Fibroblast of lung (primary cell): Measurements from ENCODE around the gene DAB1. TPM values are rescaled to one million over a fixed set of nuclear protein-coding genes. Genes with fewer than 3 reads are reported as not detected.

Source experiments
- DNase-seq, 2 donors: peaks; one replicate each; pipeline versions ENCODE4 v3.0.0 to v3.0.0-alpha.2; 2010; ENCODE audit warnings: low read depth in 2 of 2
- H2AFZ ChIP-seq: 2 replicates; pipeline ENCODE4 v1.5.1; 2012; ENCODE audit warnings: low read length, control low read depth, inconsistent platforms
- H3K27ac ChIP-seq: 2 replicates; pipeline ENCODE4 v1.5.1; 2011; ENCODE audit warnings: low read length, control low read depth; ENCODE audit not compliant: insufficient read depth
- H3K27me3 ChIP-seq: 2 replicates; pipeline ENCODE4 v1.5.1; 2011; ENCODE audit warnings: mild to moderate bottlenecking, low read length; ENCODE audit not compliant: control insufficient read depth, insufficient read depth
- H3K36me3 ChIP-seq: 2 replicates; pipeline ENCODE4 v1.5.1; 2011; ENCODE audit warnings: low read length; ENCODE audit not compliant: control insufficient read depth, insufficient read depth
- H3K4me1 ChIP-seq: 2 replicates; pipeline ENCODE4 v1.5.1; 2011; ENCODE audit warnings: low read length; ENCODE audit not compliant: control insufficient read depth, insufficient read depth; ENCODE audit errors: extremely low read depth
- H3K4me2 ChIP-seq: 2 replicates; pipeline ENCODE4 v1.5.1; 2011; ENCODE audit warnings: low read length, control low read depth; ENCODE audit not compliant: insufficient read depth; ENCODE audit errors: extremely low read depth
- H3K4me3 ChIP-seq, 4 experiments: fragments of 200-600 bp in 1 of 4; sonication (generic) in 1 of 4; replicated peaks in 1 of 4; 2 replicates each; pipeline ENCODE4 v1.5.1; 2011 to 2016; ENCODE audit warnings: low read length in 4 of 4, low read depth in 3 of 4, mild to moderate bottlenecking in 3 of 4, control low read depth in 2 of 4, inconsistent platforms in 1 of 4, mixed read lengths in 1 of 4; ENCODE audit not compliant: insufficient read depth in 1 of 4; ENCODE audit errors: control extremely low read depth in 1 of 4
- H3K79me2 ChIP-seq: 2 replicates; pipeline ENCODE4 v1.5.1; 2012; ENCODE audit warnings: mild to moderate bottlenecking, low read length, inconsistent platforms; ENCODE audit not compliant: control insufficient read depth, insufficient read depth
- H3K9ac ChIP-seq: 2 replicates; pipeline ENCODE4 v1.5.1; 2011; ENCODE audit warnings: mild to moderate bottlenecking, low read length, control low read depth; ENCODE audit not compliant: insufficient read depth
- H3K9me3 ChIP-seq: 2 replicates; pipeline ENCODE4 v1.5.1; 2012; ENCODE audit warnings: low read depth, low read length; ENCODE audit not compliant: control insufficient read depth, insufficient read depth
- H4K20me1 ChIP-seq: 2 replicates; pipeline ENCODE4 v1.5.1; 2011; ENCODE audit warnings: low read length; ENCODE audit not compliant: control insufficient read depth, insufficient read depth; ENCODE audit errors: extremely low read depth
- CTCF ChIP-seq, 2 donors: IDR thresholded peaks in 1 of 2; conservative IDR thresholded peaks in 1 of 2; 1 replicate in 1 of 2; 2 replicates in 1 of 2; pipeline ENCODE4 v1.5.1; 2011 to 2012; ENCODE audit warnings: low read length in 2 of 2, control low read depth in 1 of 2, inconsistent platforms in 1 of 2, low read depth in 1 of 2, mild to moderate bottlenecking in 1 of 2
- EZH2 ChIP-seq: IDR thresholded peaks from 2 replicates; pipeline ENCODE4 v1.5.1; 2012; ENCODE audit warnings: low read length, control low read depth, mild to moderate bottlenecking; ENCODE audit errors: missing control alignments
- polyA plus RNA-seq, 2 donors: library from polyadenylated mRNA; depleted of rRNA in 1 of 2; stranded (reverse) in 1 of 2; unstranded in 1 of 2; fragments of >200 nt; gene quantifications; 2 replicates each; pipeline ENCODE4 v1.2.1, GENCODE V29; 2011 to 2012; ENCODE audit warnings: missing spikeins in 1 of 2
- total RNA-seq: library from RNA; depleted of rRNA; stranded (reverse); fragments of >200 nt; gene quantifications from 2 replicates; pipeline ENCODE4 v1.2.1, GENCODE V29; 2014

Gene DAB1
- total and polyA plus RNA-seq, 2 donors (not counting 1 experiment from before 2014, with no cell fraction given): 0.17 to 2.0 TPM

GRCh38 chr1:57210881-57211280 lies 213.0 kb downstream of the DAB1 start:
- Histone ChIP-seq H3K27ac (no peak overlapping the region), H3K4me3 (no peak overlapping the region), H3K9ac (no peak overlapping the region), H3K9me3 (no peaks in the 10 kb centered on the region), H4K20me1 (no peaks in the 10 kb centered on the region), H3K4me2 (no peak overlapping the region), H3K27me3 (no peaks in the 10 kb centered on the region), H3K36me3 (no peaks in the 10 kb centered on the region), H3K79me2 (no peaks in the 10 kb centered on the region), H3K4me1 (no peaks in the 10 kb centered on the region), H2AFZ (no peak overlapping the region)
- TF ChIP-seq CTCF (conservative IDR thresholded peaks at IDR 0.05 in 1 of 2, IDR thresholded peaks at IDR 0.05 in 1 of 2; ENCODE audit: low read depth in 1 of 2, low read length in 2 of 2) (no peak), EZH2 (no peak)
- DNase-seq: no peak

GRCh38 chr1:57209495-57209894 lies 214.4 kb downstream of the DAB1 start:
- H3K4me1 ChIP-seq: no peaks in the 10 kb centered on the region
- H3K9ac ChIP-seq: no peak overlapping the region
- H3K4me3 ChIP-seq: no peak overlapping the region
- no peaks in the 10 kb centered on the region for H3K79me2 ChIP-seq
- H3K27ac ChIP-seq: no peak overlapping the region
- H3K9me3 ChIP-seq: no peaks in the 10 kb centered on the region
- no peak overlapping the region for H2AFZ ChIP-seq
- H4K20me1 ChIP-seq: no peaks in the 10 kb centered on the region
- no peak for TF ChIP-seq CTCF (conservative IDR thresholded peaks at IDR 0.05 in 1 of 2, IDR thresholded peaks at IDR 0.05 in 1 of 2; ENCODE audit: low read depth in 1 of 2, low read length in 2 of 2)
- no peak for TF ChIP-seq EZH2
- no peaks in the 10 kb centered on the region for H3K36me3 ChIP-seq
- no peak for DNase-seq
- H3K4me2 ChIP-seq: no peak overlapping the region
- no peaks in the 10 kb centered on the region for H3K27me3 ChIP-seq

GRCh38 chr1:57208741-57209302 lies 215.0 kb downstream of the DAB1 start:
- TF ChIP-seq CTCF (conservative IDR thresholded peaks at IDR 0.05 in 1 of 2, IDR thresholded peaks at IDR 0.05 in 1 of 2; ENCODE audit: low read depth in 1 of 2, low read length in 2 of 2) (no peak), EZH2 (no peak)
- no peaks in the 10 kb centered on the region for H3K4me1 ChIP-seq

More at GRCh38 chr1:57208741-57209302, 215.0 kb downstream of the DAB1 start:
- H3K9me3 ChIP-seq: no peaks in the 10 kb centered on the region
- DNase-seq: no peak
- H3K27ac ChIP-seq: no peak overlapping the region
- H3K4me3 ChIP-seq: no peak overlapping the region
- H3K27me3 ChIP-seq: no peaks in the 10 kb centered on the region
- no peak overlapping the region for H3K4me2 ChIP-seq
- H3K9ac ChIP-seq: no peak overlapping the region
- H2AFZ ChIP-seq: no peak overlapping the region
- H4K20me1 ChIP-seq: no peaks in the 10 kb centered on the region
- H3K79me2 ChIP-seq: no peaks in the 10 kb centered on the region
- no peaks in the 10 kb centered on the region for H3K36me3 ChIP-seq
